ENCODE data around the gene CDH6.

Gene CDH6

DNA sequence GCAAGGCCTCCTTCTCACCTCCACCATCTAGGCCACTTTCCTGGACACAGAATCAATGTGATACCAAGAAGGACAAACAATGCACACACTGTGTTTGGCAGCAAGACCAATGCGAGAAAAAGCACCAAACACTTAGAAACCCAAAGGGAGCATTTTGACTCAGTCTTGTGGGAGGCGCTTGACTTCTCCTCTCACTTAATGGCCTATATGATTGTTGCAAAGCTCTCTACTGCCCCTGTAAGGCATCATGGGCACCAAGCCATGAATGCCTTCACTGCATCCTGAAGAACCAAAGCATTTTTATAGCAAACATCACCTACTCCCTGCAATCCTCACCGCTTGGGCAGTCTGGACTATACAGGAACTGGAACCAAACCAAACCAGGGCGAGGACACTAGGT is 57.5 kb downstream of the CDH6 start:
- DNase-seq (ENCODE audit: low read depth), result no peak

DNA sequence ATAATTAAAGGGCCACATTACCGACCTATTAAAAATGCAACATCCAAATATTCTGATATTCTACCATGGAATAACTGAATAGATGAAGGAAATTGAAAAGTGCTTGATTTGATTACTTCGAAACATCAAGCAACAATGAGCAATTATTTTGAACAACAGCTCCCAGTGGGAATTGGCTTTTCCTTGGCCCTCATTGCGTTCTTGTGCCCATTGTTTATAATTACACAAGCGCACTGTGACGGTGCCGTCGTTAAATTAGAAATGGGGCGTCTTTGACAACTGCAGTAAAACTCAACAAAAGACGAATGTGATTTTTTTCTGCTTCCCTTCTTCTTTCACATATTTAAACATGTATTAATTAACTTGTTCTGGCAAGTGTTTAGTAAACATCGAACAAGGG is 61.6 kb downstream of the CDH6 start:
- no peak for DNase-seq (ENCODE audit: low read depth)

DNA sequence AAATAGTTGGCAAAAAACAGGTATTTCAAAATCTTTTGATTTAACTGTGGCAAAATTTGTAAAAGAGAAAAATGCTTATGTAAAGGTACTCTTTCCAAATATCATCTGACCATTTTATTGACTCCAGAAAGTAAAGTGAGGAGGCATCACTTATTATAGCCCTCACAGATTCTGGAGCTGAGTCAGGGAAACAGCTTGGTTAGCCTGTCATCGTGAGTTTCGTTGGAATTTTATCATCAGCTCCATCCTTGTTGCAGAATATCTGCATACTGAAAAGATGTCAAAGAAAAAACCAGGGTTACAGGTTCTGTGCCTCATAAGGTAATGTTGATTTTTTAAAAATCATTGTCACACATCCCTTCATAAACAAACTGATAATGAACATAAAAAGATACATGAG is 74.8 kb downstream of the CDH6 start:
- DNase-seq (ENCODE audit: low read depth), result no peak

DNA sequence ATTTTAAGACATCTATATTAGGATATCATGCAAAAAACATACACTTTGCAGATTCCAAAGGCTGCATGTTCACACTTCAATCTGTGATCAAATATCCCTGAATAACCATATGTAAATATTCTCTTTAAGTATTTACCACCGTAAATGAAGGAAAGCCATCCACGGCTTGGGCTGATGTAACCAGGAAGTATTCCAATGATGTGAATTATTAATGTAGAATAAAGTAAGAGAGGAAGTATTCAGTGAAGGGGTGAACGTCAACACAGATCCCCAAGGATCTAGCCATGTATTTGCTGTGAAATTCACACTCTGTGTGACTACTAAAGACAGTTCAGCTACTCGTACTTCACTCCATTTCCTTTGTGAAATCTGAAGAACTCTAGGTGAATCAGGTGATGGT is 75.2 kb downstream of the CDH6 start:
- DNase-seq (ENCODE audit: low read depth), result no peak

DNA sequence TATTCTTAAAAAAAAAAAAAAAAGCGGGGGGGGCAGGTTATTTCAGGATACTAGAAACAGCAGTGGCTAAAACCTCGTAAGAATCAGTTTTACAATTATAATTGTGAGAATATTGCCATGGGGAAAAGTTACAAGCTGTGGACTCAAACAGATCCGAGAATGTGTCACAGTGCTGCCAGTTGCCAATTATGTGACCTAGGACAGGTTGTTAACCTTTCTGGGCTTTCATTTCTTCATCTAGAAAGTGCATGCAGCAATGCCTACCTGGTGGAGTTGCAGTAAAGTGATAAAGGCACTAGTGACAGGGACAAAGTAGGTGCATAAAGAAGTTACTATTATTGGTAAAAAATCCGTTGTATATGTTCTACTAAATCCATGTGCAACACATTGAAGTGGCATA is 75.8 kb downstream of the CDH6 start:
- no peak for DNase-seq (ENCODE audit: low read depth)

DNA sequence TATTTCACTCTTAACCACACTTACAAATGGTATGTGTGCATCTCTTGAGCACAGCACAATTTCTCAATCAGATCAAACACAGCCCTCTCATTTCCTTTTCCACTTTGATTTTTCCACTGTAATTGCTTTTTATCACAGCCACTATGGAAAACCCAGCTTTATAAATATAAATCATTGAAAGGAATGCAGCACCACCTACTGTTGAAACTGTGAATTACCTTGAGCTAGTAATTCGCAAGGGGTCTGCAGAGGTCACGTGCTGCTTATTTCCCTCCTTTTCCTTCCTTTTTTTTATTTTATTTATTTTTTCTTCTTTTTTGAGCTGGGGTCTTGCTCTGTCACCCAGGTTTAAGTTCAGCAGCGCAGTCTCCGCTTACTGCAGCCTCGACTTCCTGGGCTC is 76.9 kb downstream of the CDH6 start:
- DNase-seq (ENCODE audit: low read depth), result no peak

DNA sequence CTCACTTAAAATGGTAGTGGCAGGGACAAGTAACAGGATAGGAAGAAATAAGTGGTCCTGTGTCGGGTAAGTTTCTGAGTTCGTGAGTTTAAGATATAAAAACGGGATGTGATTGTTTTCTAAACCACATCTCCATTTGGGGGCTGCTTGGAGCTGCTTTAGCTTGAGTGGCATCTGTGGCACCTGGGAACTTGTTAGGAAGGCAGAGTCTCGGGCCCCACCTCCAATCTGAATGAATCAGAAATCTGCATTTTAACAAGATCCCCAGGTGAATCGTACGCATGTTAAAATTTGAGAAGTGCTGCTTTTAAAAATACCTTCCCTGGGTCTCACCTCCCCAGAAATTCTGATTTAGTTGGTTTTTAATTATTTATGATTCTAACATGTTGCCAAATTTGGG is 78.1 kb downstream of the CDH6 start:
- no peak for DNase-seq (ENCODE audit: low read depth)

DNA sequence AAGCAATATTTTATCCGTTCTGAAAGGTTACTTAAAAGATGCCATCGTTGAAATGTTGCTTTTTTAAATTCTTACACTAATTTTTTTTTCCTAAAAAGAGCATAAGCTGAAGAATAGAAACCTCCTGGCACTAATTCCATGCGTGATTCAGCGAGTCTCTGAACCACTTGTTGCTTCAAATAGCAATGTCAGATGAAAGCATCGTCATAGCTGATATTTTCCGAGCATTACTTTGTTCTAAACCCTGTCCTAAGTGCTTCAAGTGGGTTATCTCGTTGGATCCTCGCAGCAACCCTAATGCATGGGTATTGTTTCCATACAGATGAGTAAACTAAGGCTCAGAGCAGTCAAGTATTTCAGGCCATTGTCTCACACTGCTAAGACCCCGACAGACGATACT is 79.7 kb downstream of the CDH6 start:
- no peak for DNase-seq (ENCODE audit: low read depth)

DNA sequence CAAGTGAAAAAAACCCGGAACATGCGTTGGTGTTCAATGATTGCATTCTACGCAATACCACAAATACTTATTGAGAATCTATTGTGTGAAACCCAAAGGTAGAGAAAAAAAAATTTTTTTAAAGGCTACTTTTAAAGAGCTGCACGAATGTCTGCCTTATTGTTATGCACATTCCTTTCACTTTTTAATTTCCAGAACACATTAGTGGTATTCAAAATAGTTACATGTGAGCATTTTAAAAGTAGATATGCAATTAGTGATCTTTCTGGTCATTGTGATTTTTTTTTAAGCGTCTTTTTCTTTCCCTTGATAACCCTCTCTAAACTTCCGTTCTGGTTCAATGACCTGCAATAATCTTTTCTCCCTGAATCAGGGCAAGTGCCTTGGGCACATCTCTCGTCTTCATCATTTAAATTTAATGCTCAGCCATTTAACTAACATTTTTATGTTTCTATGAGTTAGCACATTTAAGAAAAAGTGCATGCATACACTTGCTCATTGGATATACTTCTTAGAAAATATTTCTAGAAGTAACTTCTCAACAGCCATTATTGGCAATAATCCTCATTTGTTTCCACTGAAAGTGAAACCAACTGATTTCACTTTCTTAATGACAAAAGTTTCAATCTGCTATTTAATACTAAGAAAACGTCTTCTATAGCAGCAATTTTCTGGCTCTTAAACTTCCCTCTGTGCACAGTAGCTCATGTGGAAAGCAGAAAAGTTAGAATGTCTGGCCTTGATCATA is 80.3 kb downstream of the CDH6 start:
- no peak for DNase-seq (ENCODE audit: low read depth)

DNA sequence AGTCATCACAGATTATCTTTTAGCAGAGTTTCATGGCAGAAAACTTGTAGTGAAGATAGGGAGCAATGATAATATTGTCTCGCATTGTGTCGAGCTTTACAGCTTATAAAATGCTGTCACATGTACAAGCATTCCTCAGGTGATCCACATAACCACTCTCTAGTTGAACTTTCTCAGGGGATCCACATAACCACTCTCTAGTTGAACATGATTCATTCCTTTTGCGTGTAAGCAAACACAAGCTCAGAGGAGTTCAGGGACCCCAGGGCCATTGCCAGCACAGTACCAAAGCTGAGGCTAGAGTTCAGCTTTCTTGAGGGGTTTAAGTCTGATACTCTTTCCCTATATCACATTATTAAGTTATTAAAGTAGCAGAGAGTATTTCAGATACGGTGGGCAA is 86.7 kb downstream of the CDH6 start:
- DNase-seq (ENCODE audit: low read depth), result no peak

DNA sequence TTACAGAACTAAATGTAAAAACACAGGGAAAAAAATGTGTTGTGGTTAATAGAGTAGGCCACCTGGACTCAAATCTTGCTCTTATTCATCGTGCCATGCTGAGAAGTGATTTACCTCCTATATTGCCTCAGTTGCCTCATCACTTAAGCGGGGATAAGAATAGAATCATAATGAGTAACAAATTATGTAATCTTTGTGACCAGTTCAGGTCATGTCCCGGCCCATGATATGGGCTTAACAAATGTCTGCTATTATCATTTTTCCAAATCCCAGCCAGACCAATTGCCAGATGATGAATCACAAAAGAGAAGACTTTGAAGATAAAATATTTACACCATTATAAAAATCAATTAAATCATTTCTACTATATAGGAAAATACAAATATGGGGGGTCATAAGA is 89.8 kb downstream of the CDH6 start:
- DNase-seq (ENCODE audit: low read depth), result no peak

DNA sequence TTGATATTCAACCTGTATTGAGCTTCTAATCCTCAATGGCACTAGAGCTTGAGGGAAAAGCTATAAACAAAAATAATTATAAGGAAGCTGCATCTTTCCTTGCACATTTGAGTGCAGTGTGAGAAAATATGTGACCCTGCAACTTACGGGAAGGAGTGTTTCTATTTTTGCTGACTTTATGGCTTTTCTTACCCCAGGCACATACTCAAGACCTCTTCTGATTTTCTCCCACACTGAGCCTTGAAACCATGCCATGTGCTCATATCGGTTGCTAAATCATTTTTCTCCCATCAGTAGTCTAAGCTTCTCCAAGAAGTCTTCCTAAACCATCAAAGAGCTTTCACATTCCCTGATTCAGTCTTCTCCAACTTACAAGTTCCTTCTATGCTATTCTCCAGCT is 91.5 kb downstream of the CDH6 start:
- DNase-seq (ENCODE audit: low read depth), result no peak

DNA sequence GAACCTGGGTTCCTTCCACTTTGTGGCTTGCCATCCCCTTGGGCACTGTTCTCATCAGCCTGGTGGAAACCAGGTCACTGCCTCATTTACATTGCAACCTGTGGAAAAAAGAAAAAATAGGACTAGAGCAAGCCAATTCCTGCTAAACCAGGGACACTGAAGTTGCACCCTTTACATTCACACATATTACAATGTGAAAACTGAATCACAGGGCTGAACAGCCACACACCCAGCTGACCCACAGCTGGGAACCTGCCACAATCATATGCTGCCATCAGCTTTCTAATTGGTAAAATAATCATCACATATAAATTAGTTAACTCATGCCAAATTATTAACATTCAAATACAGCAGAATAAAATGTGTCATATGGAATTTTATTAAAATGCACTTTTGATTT is 94.5 kb downstream of the CDH6 start:
- DNase-seq (ENCODE audit: low read depth), result no peak

DNA sequence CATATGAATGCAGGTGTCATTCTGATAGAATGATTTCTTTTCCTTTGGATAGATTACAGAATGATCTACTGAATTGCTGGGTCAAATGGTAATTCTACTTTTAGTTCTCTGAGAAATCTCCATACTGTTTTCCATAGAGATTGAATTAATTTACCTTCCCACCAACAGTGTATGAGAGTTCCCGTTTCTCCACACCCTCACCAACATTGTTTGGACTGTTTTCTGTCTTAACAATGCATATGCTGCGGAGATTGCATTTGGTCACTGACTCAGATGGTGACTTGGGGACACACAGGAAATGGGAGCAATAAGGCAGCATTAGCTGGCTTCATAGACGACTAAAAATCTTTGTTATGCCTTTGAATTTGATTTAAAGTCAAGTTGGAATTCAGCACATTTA is 95.9 kb downstream of the CDH6 start:
- DNase-seq (ENCODE audit: low read depth), result no peak

DNA sequence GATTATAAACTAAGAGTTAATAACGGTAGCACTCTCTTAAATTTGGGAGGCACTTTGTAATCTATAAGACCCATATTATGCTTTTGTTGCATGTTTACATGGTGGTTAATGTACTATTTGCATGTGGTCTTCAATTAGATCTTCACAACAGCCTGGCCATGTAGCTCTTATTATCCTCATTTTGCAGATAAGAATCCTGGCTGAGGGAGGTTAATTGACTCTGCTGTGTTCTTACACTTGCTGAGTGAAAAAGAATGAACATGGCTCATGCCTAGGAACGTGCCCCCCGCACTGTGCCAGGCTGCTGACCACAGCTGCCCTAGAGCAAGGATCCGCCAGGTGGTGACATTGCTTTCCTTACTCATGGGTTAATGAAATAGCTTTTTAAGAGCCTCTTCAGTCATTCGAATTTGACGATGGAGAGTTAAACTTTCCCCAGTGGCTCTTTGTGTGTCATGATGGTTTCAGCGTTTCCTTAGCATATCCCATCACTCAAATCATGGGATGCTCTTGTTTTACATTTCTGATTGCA is 97.9 kb downstream of the CDH6 start:
- no peak for DNase-seq (ENCODE audit: low read depth)

DNA sequence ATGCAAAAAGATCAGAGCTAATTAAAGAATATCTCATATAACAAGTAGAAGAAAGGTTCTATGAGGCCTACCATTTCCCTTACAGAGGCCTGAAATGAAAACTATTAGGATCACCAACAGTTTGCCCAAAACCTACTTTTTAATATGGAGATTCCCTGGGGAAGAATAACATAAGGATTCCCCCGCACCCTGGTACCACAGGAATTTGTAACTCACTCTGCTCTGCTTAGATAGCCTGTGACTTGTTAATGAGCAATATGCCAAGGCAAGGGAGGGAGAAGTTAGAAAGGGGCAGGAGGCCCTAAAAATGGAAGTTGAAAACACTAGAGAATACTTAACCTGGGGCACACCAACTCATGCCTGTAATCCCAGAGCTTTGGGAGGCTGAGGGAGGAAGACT is 107.0 kb downstream of the CDH6 start:
- DNase-seq (ENCODE audit: low read depth), result no peak

DNA sequence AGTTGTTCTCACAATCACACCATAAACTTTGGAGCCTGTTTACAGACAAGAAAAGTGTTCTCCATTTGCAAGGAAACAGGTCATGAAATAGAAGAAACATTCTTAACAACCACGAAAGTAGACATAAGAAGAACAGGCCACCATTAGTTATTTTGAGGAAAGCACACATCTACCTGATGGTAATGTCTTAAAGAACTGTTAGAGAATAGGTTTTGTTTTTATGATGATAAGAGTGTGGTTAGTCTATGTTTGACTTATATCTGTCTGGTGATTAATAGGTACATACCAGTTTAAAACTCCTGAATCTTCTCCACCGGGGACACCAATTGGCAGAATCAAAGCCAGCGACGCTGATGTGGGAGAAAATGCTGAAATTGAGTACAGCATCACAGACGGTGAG is 108.3 kb downstream of the CDH6 start:
- DNase-seq (ENCODE audit: low read depth), result no peak

DNA sequence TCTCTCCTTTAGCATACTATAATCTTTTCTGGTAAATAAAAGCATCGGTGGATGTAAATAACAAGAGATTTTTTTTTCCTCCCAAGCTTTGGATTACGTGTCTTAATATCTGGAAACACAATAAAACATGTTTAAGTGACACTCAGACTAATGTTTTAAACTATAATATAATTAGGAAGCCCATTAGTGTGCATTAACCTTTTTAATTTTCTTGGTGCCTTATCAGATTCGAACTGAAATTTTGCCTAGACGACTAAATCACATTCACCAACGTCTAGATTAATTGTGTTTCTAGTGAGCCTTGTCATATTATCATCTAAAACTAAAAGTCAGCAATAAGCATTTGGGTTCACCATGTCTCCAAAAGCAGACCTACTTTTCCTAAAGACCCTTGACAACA is 110.2 kb downstream of the CDH6 start:
- DNase-seq (ENCODE audit: low read depth), result no peak

DNA sequence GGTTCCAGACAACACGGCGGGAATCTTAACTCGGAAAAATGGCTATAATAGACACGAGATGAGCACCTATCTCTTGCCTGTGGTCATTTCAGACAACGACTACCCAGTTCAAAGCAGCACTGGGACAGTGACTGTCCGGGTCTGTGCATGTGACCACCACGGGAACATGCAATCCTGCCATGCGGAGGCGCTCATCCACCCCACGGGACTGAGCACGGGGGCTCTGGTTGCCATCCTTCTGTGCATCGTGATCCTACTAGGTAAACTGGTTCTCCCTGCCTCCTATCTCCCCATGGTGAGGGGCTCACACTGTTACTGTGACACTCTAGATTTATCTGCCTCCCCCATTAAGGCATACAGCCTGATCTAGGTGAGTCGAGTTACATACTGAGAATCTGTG is 124.2 kb downstream of the CDH6 start:
- DNase-seq (ENCODE audit: low read depth), result no peak

DNA sequence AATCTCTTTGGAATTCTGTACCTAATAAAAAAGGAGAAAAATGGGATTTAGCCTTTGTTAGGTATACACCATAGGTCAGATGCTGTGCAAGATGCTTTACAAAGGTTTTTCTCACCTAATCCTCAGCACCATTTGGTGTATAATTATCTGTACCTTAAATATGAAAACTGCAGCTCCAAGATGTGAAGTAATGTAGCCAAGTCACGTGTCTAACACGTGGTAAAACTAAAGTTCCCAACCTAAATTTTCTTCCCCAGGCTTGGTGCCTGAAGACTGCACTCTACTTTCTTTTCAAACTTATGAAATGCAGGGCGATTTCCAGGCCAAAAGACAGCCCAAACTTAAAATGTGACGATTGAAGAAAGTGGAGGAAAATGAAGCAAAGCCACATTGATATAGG is 125.8 kb downstream of the CDH6 start:
- no peak for DNase-seq (ENCODE audit: low read depth)

DNA sequence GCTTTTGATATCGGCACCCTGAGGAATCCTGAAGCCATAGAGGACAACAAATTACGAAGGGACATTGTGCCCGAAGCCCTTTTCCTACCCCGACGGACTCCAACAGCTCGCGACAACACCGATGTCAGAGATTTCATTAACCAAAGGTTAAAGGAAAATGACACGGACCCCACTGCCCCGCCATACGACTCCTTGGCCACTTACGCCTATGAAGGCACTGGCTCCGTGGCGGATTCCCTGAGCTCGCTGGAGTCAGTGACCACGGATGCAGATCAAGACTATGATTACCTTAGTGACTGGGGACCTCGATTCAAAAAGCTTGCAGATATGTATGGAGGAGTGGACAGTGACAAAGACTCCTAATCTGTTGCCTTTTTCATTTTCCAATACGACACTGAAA is 129.5 kb downstream of the CDH6 start:
- no peak for DNase-seq (ENCODE audit: low read depth)

DNA sequence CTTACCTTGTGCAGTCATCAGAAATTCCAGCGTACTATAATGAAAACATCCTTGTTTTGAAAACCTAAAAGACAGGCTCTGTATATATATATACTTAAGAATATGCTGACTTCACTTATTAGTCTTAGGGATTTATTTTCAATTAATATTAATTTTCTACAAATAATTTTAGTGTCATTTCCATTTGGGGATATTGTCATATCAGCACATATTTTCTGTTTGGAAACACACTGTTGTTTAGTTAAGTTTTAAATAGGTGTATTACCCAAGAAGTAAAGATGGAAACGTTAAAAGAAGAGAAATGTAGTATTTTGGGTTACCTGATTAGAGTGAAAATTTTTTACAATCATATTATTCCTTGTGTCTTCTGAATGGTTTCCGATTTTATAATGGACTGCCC is 131.4 kb downstream of the CDH6 start:
- DNase-seq (ENCODE audit: low read depth), result no peak

DNA sequence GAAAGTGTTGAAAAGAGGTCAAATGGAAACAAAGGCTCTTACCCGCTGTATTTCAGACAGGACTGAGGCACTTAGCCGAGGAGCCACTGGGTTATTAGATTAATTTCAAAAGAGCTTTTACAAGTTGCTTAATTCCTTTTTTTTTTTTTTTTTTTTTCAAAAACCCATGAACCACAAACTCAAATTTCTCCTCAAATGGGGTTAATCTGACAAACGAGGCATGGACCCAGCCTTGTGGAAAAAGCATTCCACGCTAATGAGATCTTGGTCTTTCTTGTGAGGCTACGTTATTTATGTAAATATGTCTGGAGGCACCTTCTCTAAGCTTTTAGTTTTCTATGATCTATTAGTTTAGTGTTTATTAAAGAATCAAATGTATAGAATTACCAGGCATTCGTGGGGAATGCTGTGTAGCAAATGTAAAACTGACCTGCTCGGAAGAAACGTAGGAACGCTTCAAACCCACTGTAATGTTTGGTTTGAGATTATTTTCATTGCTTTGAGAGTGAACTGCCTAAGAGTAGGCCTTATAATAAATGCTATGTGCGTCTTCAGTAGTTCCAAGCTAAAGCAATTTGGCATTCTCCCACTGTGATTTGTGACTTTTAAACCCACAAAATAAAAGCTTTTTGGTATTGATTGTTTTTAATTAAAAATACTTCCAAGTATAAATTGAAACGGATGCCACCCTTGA is 134.7 kb downstream of the CDH6 start:
- DNase-seq (ENCODE audit: low read depth), result no peak

DNA sequence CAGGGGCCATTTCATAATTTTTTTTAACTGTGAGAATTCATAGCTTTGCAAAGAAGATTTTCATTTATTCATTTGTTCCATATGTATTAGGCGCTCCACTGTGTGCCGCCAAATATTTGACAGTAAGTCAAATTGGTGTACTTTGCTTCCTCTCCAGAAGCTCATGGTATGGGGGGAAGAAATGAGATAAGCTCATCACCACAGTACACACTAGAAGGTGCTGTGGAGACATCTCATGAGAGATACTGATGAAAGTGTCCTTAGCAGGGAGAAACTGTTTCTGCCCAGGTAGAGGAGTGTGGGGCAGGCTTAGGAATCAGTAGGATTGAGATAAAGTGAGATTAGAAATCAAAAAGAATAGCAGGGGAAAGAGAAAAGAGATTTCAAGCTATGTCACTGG is 136.2 kb downstream of the CDH6 start:
- no peak for DNase-seq (ENCODE audit: low read depth)
